Activated T-cell treated with anti-CD3 and anti-CD28 coated beads, Interleukin-2, amount 50 U/mL, for 72 hours (primary cell): ENCODE data around the gene ANLN. TPM values are rescaled to one million over a fixed set of nuclear protein-coding genes. Genes with fewer than 3 reads are reported as not detected.

Source experiments
- ATAC-seq, 2 donors: fragments of 150-1000 bp; cut with Tn5 transposase; replicated peaks in 1 of 2; 2 replicates each; pipeline ENCODE4 v1.10.0; 2021; ENCODE audit warnings: moderate library complexity in 2 of 2, mild to moderate bottlenecking in 1 of 2
- DNase-seq, 2 donors: peaks; one replicate each; pipeline ENCODE4 v3.0.0; 2021 to 2022; ENCODE audit warnings: mixed read lengths in 1 of 2
- H3K27ac Mint-ChIP-seq: one replicate; pipeline ENCODE4 v1.8.0; 2022; ENCODE audit warnings: mild to moderate bottlenecking, moderate library complexity, mixed read lengths
- H3K27me3 Mint-ChIP-seq: one replicate; pipeline ENCODE4 v1.8.0; 2022; ENCODE audit warnings: low read depth, mixed read lengths
- H3K36me3 Mint-ChIP-seq, 2 donors: one replicate each; pipeline ENCODE4 v1.8.0; 2022; ENCODE audit warnings: mixed read lengths in 2 of 2, mild to moderate bottlenecking in 1 of 2; ENCODE audit not compliant: insufficient read depth in 2 of 2
- H3K4me1 Mint-ChIP-seq: one replicate; pipeline ENCODE4 v1.8.0; 2022; ENCODE audit warnings: low read depth, mixed read lengths
- H3K4me3 Mint-ChIP-seq, 2 donors: one replicate each; pipeline ENCODE4 v1.8.0; 2022; ENCODE audit warnings: mild to moderate bottlenecking in 2 of 2, mixed read lengths in 2 of 2, moderate library complexity in 2 of 2
- H3K9me3 Mint-ChIP-seq, 2 donors: one replicate each; pipeline ENCODE4 v1.8.0; 2022; ENCODE audit warnings: mixed read lengths in 2 of 2
- total RNA-seq, 2 donors: library from RNA; stranded (reverse); gene quantifications; one replicate each; pipeline ENCODE4 v1.2.3, GENCODE V29; 2022

The ANLN gene
- total RNA-seq, 2 donors from 2014 or later: 46.1 to 49.5 TPM

- Mint-ChIP-seq H3K27me3 (no peaks in the 10 kb centered on the region), H3K27ac (peak overlapping the region; percentile 50), H3K9me3 (no peaks in the 10 kb centered on the region), H3K4me3 (no peak overlapping the region), H3K36me3 (peaks cover 11 to 32% of the 10 kb centered on the region in 2 donors), H3K4me1 (no peaks in the 10 kb centered on the region)
- no peak for DNase-seq
- ATAC-seq: no peak
Observed at GRCh38 chr7:36405409-36405803, 15.7 kb downstream of the ANLN start.

DNA sequence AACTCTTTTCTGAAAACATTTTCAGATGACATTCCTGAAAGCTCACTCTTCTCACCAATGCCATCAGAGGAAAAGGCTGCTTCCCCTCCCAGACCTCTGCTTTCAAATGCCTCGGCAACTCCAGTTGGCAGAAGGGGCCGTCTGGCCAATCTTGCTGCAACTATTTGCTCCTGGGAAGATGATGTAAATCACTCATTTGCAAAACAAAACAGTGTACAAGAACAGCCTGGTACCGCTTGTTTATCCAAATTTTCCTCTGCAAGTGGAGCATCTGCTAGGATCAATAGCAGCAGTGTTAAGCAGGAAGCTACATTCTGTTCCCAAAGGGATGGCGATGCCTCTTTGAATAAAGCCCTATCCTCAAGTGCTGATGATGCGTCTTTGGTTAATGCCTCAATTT is 16.5 kb downstream of the ANLN start:
- no peak overlapping the region for H3K4me3 Mint-ChIP-seq
- DNase-seq: no peak
- ATAC-seq: no peak
- peaks cover 11 to 31% of the 10 kb centered on the region in 2 donors for H3K36me3 Mint-ChIP-seq
- no peaks in the 10 kb centered on the region for H3K9me3 Mint-ChIP-seq
- no peaks in the 10 kb centered on the region for H3K27me3 Mint-ChIP-seq
- H3K4me1 Mint-ChIP-seq: no peaks in the 10 kb centered on the region
- H3K27ac Mint-ChIP-seq: no peak overlapping the region

DNA sequence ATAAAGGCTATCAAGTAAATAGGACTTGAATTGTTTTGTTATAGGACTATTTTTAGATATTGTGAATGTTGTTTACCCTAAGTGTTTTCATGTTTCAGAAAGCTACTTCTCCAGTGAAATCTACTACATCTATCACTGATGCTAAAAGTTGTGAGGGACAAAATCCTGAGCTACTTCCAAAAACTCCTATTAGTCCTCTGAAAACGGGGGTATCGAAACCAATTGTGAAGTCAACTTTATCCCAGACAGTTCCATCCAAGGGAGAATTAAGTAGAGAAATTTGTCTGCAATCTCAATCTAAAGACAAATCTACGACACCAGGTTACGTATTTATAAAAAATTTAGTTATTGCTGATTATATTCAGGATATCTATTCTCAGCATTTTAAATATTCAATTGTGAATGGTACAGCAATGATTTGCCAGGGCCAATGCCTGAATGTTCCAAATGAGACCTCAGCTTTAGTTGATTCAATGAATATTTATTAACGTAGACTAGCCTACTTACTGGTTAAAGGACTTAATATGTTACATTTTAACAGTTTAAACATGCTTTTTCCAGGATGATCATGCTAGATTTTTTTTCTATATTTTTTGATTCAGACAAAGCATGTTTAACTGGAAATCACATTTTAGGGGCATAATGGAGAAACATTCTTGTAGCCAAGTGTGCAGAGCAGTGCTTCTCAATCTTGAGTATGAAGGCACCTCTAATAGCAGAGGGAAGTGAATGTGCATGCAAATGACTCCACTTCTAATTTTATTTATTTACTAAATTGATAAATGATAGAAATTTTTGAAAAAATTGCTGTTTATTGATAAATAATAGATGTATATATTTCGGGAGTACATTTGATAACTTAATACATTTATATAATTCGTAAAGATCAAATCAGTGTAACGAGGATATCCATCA is 18.2 kb downstream of the ANLN start:
- Mint-ChIP-seq H3K9me3 (no peaks in the 10 kb centered on the region), H3K4me3 (no peak overlapping the region), H3K4me1 (no peaks in the 10 kb centered on the region), H3K36me3 (peaks cover 7 to 22% of the 10 kb centered on the region in 2 donors), H3K27me3 (no peaks in the 10 kb centered on the region), H3K27ac (no peak overlapping the region)
- no peak for DNase-seq
- ATAC-seq: no peak

- DNase-seq (no peak), ATAC-seq (no peak)
- Mint-ChIP-seq H3K9me3 (no peaks in the 10 kb centered on the region), H3K27me3 (no peaks in the 10 kb centered on the region), H3K4me1 (no peaks in the 10 kb centered on the region), H3K4me3 (no peak overlapping the region), H3K36me3 (peaks cover 2 to 18% of the 10 kb centered on the region in 2 donors), H3K27ac (no peak overlapping the region)
Observed at GRCh38 chr7:36408589-36408988, 18.9 kb downstream of the ANLN start.

DNA sequence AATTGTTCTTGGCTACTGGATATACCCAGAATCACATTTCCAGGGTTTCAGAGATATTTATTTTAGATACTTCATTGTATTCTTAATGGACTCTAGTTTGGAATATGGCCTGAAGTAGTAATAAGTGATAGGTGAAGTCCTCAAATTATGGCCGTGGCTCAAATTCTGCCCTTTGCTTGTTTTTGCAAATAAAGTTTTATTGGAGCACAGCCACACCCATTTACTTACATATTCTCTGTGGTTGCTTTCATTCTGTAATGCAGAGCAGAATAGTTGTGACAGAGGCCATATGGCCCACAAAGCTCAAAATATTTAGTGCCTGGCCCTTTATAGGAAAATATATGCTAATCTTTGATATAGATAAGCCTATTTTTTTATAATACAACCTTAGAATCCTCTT is 19.5 kb downstream of the ANLN start:
- no peak overlapping the region for H3K27ac Mint-ChIP-seq
- ATAC-seq: no peak

DNA sequence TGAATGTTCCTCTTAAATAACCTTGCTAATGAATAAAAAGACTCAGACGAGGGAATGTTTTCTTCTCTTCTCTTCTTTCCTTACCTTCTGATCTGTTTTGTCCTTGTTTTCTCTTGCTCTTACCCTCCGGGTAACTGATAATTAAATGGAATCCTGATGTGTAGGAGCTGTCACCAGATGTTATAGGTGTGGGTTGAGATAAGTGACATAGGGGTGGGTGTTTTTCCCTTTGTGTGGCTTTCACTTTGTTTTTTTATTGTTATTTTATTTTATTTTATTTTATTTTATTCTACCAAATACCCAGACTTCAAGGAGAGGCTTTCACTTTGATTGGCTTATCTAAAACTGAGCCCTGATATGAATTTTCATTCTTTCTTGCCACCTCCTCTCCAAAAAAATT is 25.5 kb downstream of the ANLN start:
- Mint-ChIP-seq H3K9me3 (no peaks in the 10 kb centered on the region), H3K27me3 (no peaks in the 10 kb centered on the region), H3K4me3 (no peak overlapping the region), H3K27ac (no peak overlapping the region), H3K4me1 (no peaks in the 10 kb centered on the region), H3K36me3 (peaks cover 2 to 28% of the 10 kb centered on the region in 2 donors)
- DNase-seq (no peak), ATAC-seq (no peak)

More for the DNA sequence above, 19.5 kb downstream of the ANLN start:
- no peaks in the 10 kb centered on the region for H3K4me1 Mint-ChIP-seq
- no peaks in the 10 kb centered on the region for H3K9me3 Mint-ChIP-seq
- no peak overlapping the region for H3K4me3 Mint-ChIP-seq
- no peak for DNase-seq
- no peaks in the 10 kb centered on the region for H3K27me3 Mint-ChIP-seq
- peaks cover 2 to 18% of the 10 kb centered on the region in 2 donors for H3K36me3 Mint-ChIP-seq

DNA sequence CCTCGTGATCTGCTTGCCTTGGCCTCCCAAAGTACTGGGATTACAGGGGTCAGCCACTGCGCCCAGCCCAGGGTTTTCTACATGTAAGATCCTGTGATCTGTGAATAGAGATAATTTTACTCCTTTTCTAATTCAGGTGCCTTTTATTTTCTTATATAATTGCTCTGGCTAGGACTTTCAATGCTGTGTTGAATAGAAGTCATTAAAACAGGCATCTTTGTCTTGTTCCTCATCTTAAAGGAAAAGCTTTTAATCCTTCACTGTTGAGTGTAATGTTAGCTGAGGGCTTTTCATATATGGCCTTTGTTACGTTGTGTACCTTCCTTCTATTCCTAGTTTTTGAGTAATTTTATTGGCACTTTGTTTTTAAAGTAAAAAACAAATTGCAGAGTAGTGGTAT is 26.6 kb downstream of the ANLN start:
- no peaks in the 10 kb centered on the region for H3K27me3 Mint-ChIP-seq
- DNase-seq (no peak), ATAC-seq (no peak)
- no peaks in the 10 kb centered on the region for H3K4me1 Mint-ChIP-seq
- H3K36me3 Mint-ChIP-seq: peaks cover 4 to 23% of the 10 kb centered on the region in 2 donors
- no peak overlapping the region for H3K4me3 Mint-ChIP-seq
- no peak overlapping the region for H3K27ac Mint-ChIP-seq
- no peaks in the 10 kb centered on the region for H3K9me3 Mint-ChIP-seq

DNA sequence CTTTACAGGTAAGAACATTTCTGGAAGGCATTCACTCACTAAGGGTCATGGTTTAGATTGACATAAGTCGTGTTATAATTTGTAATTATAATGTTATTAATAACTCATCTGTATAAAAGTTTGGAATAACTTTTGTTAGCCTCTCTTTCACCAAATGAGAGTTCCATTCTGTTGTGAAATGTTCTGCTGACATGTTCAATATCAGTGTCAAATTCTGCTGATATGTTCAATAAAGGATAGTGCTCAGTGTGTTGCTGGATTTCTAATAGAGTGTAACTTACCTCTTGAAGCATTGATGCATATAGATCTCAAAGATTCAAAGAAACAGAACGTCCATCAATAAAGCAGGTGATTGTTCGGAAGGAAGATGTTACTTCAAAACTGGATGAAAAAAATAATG is 30.6 kb downstream of the ANLN start:
- no peak for ATAC-seq
- no peaks in the 10 kb centered on the region for H3K4me1 Mint-ChIP-seq
- no peak overlapping the region for H3K27ac Mint-ChIP-seq
- no peaks in the 10 kb centered on the region for H3K27me3 Mint-ChIP-seq
- H3K9me3 Mint-ChIP-seq: no peaks in the 10 kb centered on the region
- H3K36me3 Mint-ChIP-seq: peaks cover 8 to 42% of the 10 kb centered on the region in 2 donors
- H3K4me3 Mint-ChIP-seq: no peak overlapping the region
- no peak for DNase-seq

DNA sequence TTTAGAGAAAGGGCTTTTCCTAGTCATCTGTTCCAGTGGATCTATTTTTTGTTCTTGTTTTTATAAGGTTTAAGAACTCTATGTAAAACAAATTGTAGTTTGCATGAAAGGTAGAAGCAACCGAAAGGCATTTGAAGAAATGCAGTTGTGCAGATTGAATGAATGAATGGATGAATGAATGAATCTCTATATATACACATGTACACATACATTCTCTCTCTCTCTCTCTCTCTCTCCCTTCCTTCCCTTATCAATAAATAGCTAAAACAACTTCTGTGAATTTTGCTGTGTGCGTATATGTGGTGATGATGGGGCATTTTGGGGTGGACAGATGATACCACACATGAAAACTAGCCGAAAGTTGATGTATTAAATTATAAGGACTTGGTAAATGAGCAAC is 32.4 kb downstream of the ANLN start:
- ATAC-seq (no peak), DNase-seq (no peak)
- no peaks in the 10 kb centered on the region for H3K9me3 Mint-ChIP-seq
- H3K36me3 Mint-ChIP-seq: peaks cover 12 to 40% of the 10 kb centered on the region in 2 donors
- no peaks in the 10 kb centered on the region for H3K4me1 Mint-ChIP-seq
- H3K27me3 Mint-ChIP-seq: no peaks in the 10 kb centered on the region
- no peak overlapping the region for H3K4me3 Mint-ChIP-seq
- no peak overlapping the region for H3K27ac Mint-ChIP-seq

- ATAC-seq: no peak
- DNase-seq: no peak
- Mint-ChIP-seq H3K9me3 (no peaks in the 10 kb centered on the region), H3K27me3 (no peaks in the 10 kb centered on the region), H3K36me3 (peaks cover 12 to 44% of the 10 kb centered on the region in 2 donors), H3K4me3 (no peak overlapping the region), H3K27ac (no peak overlapping the region), H3K4me1 (no peaks in the 10 kb centered on the region)
Observed at GRCh38 chr7:36423633-36424032, 34.0 kb downstream of the ANLN start.

DNA sequence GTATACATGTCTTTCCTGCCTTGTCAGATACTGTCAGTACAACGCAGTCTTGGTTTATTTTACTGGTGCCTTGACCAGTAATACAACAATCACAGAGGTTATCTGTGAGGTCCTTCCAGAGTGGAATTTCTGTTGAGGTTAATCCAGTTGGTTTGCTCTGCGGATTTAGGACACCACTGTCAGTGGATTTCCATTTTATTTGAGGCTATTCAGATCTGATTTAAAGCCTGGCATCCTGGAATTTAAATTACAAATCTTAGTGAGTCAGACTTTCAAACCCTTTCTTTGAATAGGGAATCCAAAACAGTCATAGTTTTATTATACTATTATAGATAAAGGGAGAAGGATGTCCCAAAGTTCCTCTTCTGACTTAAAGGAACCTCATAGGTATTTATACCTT is 40.5 kb downstream of the ANLN start:
- ATAC-seq (no peak), DNase-seq (no peak)
- H3K4me1 Mint-ChIP-seq: no peaks in the 10 kb centered on the region
- H3K4me3 Mint-ChIP-seq: no peak overlapping the region
- no peaks in the 10 kb centered on the region for H3K27me3 Mint-ChIP-seq
- peaks cover 0 to 2% of the 10 kb centered on the region in 2 donors for H3K9me3 Mint-ChIP-seq
- H3K27ac Mint-ChIP-seq: no peak overlapping the region
- peaks cover 13 to 51% of the 10 kb centered on the region in 2 donors for H3K36me3 Mint-ChIP-seq

- DNase-seq (no peak), ATAC-seq (no peak)
- Mint-ChIP-seq H3K27ac (no peak overlapping the region), H3K4me3 (no peak overlapping the region), H3K27me3 (no peaks in the 10 kb centered on the region), H3K4me1 (no peaks in the 10 kb centered on the region), H3K9me3 (peaks cover 0 to 2% of the 10 kb centered on the region in 2 donors), H3K36me3 (peaks cover 13 to 53% of the 10 kb centered on the region in 2 donors)
Observed at GRCh38 chr7:36430881-36431280, 41.2 kb downstream of the ANLN start.

GRCh38 chr7:36438211-36438610 is 48.5 kb downstream of the ANLN start:
- Mint-ChIP-seq H3K27ac (no peak overlapping the region), H3K27me3 (no peaks in the 10 kb centered on the region), H3K4me3 (no peak overlapping the region), H3K9me3 (no peaks in the 10 kb centered on the region), H3K36me3 (peaks cover 5 to 18% of the 10 kb centered on the region in 2 donors), H3K4me1 (no peaks in the 10 kb centered on the region)
- ATAC-seq: no peak
- DNase-seq: no peak

GRCh38 chr7:36439624-36440023 is 50.0 kb downstream of the ANLN start:
- no peak for ATAC-seq

More at GRCh38 chr7:36439624-36440023, 50.0 kb downstream of the ANLN start:
- Mint-ChIP-seq H3K27ac (no peak overlapping the region), H3K9me3 (no peaks in the 10 kb centered on the region), H3K36me3 (peaks cover 2 to 6% of the 10 kb centered on the region in 2 donors), H3K4me1 (no peaks in the 10 kb centered on the region), H3K27me3 (no peaks in the 10 kb centered on the region), H3K4me3 (no peak overlapping the region)
- no peak for DNase-seq
